Mesendoderm (in vitro differentiated cells): ENCODE results near the gene SLC12A7.
A peak's percentile ranks its signal among the peaks of the same experiment; 100 is the strongest.

Experiments used
- DNase-seq: peaks from one replicate; pipeline ENCODE4 v3.0.0; 2013
- H2AK5ac ChIP-seq: 2 replicates; pipeline ENCODE4 v1.6.1; 2013; ENCODE audit warnings: low read length, inconsistent platforms
- H2BK120ac ChIP-seq: 2 replicates; pipeline ENCODE4 v1.6.1; 2013; ENCODE audit warnings: low read depth, mild to moderate bottlenecking, low read length, moderate library complexity, mixed read lengths
- H2BK15ac ChIP-seq: replicated peaks from 2 replicates; pipeline ENCODE4 v1.6.1; 2013; ENCODE audit warnings: low read depth, mild to moderate bottlenecking, moderate library complexity
- H2BK5ac ChIP-seq: 2 replicates; pipeline ENCODE4 v1.6.1; 2013; ENCODE audit warnings: low read length, inconsistent platforms
- H3K18ac ChIP-seq: 2 replicates; pipeline ENCODE4 v1.6.1; 2013; ENCODE audit warnings: mild to moderate bottlenecking, low read length, mixed read lengths
- H3K23ac ChIP-seq: one replicate; pipeline ENCODE4 v1.6.1; 2013; ENCODE audit warnings: low read length
- H3K27ac ChIP-seq: 2 replicates; pipeline ENCODE4 v1.5.1; 2013; ENCODE audit warnings: low read depth, mild to moderate bottlenecking, inconsistent platforms, low read length, moderate library complexity
- H3K27me3 ChIP-seq: 2 replicates; pipeline ENCODE4 v1.6.1; 2013; ENCODE audit warnings: low read length, control low read depth, mild to moderate bottlenecking, inconsistent platforms; ENCODE audit not compliant: insufficient read depth, poor library complexity
- H3K36me3 ChIP-seq: 2 replicates; pipeline ENCODE4 v1.6.1; 2013; ENCODE audit warnings: low read length, inconsistent platforms; ENCODE audit not compliant: control insufficient read depth, insufficient read depth
- H3K4ac ChIP-seq: one replicate; pipeline ENCODE4 v1.6.1; 2013; ENCODE audit warnings: low read depth, mild to moderate bottlenecking, low read length, moderate library complexity
- H3K4me1 ChIP-seq: 2 replicates; pipeline ENCODE4 v1.6.1; 2013; ENCODE audit warnings: low read depth, low read length, inconsistent platforms; ENCODE audit not compliant: control insufficient read depth
- H3K4me2 ChIP-seq: 2 replicates; pipeline ENCODE4 v1.6.1; 2013; ENCODE audit warnings: low read length
- H3K4me3 ChIP-seq: 2 replicates; pipeline ENCODE4 v1.5.1; 2013; ENCODE audit warnings: mild to moderate bottlenecking, low read length
- H3K56ac ChIP-seq: one replicate; pipeline ENCODE4 v1.6.1; 2013; ENCODE audit warnings: low read length
- H3K79me1 ChIP-seq: 2 replicates; pipeline ENCODE4 v1.6.1; 2013; ENCODE audit warnings: low read length, inconsistent platforms
- H3K79me2 ChIP-seq: 2 replicates; pipeline ENCODE4 v1.6.1; 2013; ENCODE audit warnings: mild to moderate bottlenecking, low read length; ENCODE audit not compliant: control insufficient read depth, insufficient read depth
- H3K9ac ChIP-seq: 2 replicates; pipeline ENCODE4 v1.6.1; 2013; ENCODE audit warnings: low read length, inconsistent platforms
- H4K5ac ChIP-seq: one replicate; pipeline ENCODE4 v1.6.1; 2013; ENCODE audit warnings: low read length
- H4K8ac ChIP-seq: one replicate; pipeline ENCODE4 v1.6.1; 2013; ENCODE audit warnings: low read depth, mild to moderate bottlenecking, control low read depth, low read length, moderate library complexity
- WGBS: extraction: QIAGEN DNeasy Blood & Tissue Kit; methylation state at CpG from one replicate; pipeline ENCODE4 v1.1.7; 2013; ENCODE audit warnings: low lambda C conversion rate, missing lambda C conversion rate; ENCODE audit not compliant: insufficient coverage; ENCODE audit errors: extremely low coverage; 5-methylcytosine and 5-hydroxymethylcytosine counted together

The SLC12A7 gene

GRCh38 chr5:1005249-1005851, 106.5 kb downstream of the SLC12A7 start:
- Histone ChIP-seq H2AK5ac (no peak overlapping the region), H3K9ac (peak overlapping the region; percentile 50), H3K56ac (peak overlapping the region; percentile 85), H3K4me3 (no peak overlapping the region), H4K5ac (no peak overlapping the region), H3K36me3 (no peaks in the 10 kb centered on the region), H3K4me2 (peak overlapping the region; percentile 64), H4K8ac (no peak overlapping the region), H3K4me1 (no peaks in the 10 kb centered on the region), H3K79me2 (no peaks in the 10 kb centered on the region), H3K27ac (no peak overlapping the region), H2BK120ac (no peak overlapping the region), H3K18ac (peak overlapping the region; percentile 15), H3K27me3 (peaks cover 14% of the 10 kb centered on the region), H2BK5ac (no peak overlapping the region), H3K23ac (no peak overlapping the region), H3K79me1 (no peaks in the 10 kb centered on the region), H3K4ac (no peak overlapping the region), H2BK15ac (no peak overlapping the region)
- no CpG with 5 or more reads among the region's 47 CpGs for WGBS
- no peak for DNase-seq

- Histone ChIP-seq H3K36me3 (no peaks in the 10 kb centered on the region), H4K8ac (no peak overlapping the region), H2BK5ac (no peak overlapping the region), H3K27ac (no peak overlapping the region), H3K79me2 (no peaks in the 10 kb centered on the region), H2AK5ac (no peak overlapping the region), H3K79me1 (no peaks in the 10 kb centered on the region), H3K4ac (no peak overlapping the region), H2BK15ac (no peak overlapping the region), H3K27me3 (peaks cover 12% of the 10 kb centered on the region), H3K9ac (peak overlapping the region; percentile 50), H2BK120ac (no peak overlapping the region), H3K4me1 (no peaks in the 10 kb centered on the region), H3K23ac (peak overlapping the region; percentile 80), H3K56ac (peak overlapping the region; percentile 85), H3K18ac (peak overlapping the region; percentile 15), H4K5ac (no peak overlapping the region), H3K4me3 (no peak overlapping the region), H3K4me2 (peak overlapping the region; percentile 64)
- no CpG with 5 or more reads among the region's 88 CpGs for WGBS
- peak; percentile 84 for DNase-seq
Observed at GRCh38 chr5:1004461-1005248, 107.2 kb downstream of the SLC12A7 start.

GRCh38 chr5:1003296-1003937, 108.4 kb downstream of the SLC12A7 start:
- WGBS, result no CpG with 5 or more reads among the region's 21 CpGs
- Histone ChIP-seq H3K4me1 (no peaks in the 10 kb centered on the region), H3K4me3 (no peak overlapping the region), H2BK15ac (no peak overlapping the region), H3K4me2 (no peak overlapping the region), H2BK5ac (no peak overlapping the region), H3K4ac (no peak overlapping the region), H3K27ac (no peak overlapping the region), H4K5ac (no peak overlapping the region), H3K79me1 (no peaks in the 10 kb centered on the region), H3K18ac (no peak overlapping the region), H3K9ac (no peak overlapping the region), H3K23ac (no peak overlapping the region), H3K27me3 (peaks cover 6% of the 10 kb centered on the region), H4K8ac (no peak overlapping the region), H2AK5ac (no peak overlapping the region), H3K36me3 (no peaks in the 10 kb centered on the region), H2BK120ac (no peak overlapping the region), H3K79me2 (no peaks in the 10 kb centered on the region), H3K56ac (no peak overlapping the region)
- DNase-seq, result no peak

GRCh38 chr5:1002836-1003235, 109.0 kb downstream of the SLC12A7 start:
- Histone ChIP-seq H3K23ac (no peak overlapping the region), H2BK15ac (no peak overlapping the region), H2BK120ac (no peak overlapping the region), H2BK5ac (no peak overlapping the region), H2AK5ac (no peak overlapping the region), H4K5ac (no peak overlapping the region), H3K4me3 (no peak overlapping the region), H3K27ac (no peak overlapping the region), H3K27me3 (peaks cover 6% of the 10 kb centered on the region), H3K79me1 (no peaks in the 10 kb centered on the region), H3K56ac (no peak overlapping the region), H3K4ac (no peak overlapping the region), H3K18ac (no peak overlapping the region), H3K79me2 (no peaks in the 10 kb centered on the region), H3K9ac (no peak overlapping the region), H4K8ac (no peak overlapping the region), H3K4me2 (no peak overlapping the region), H3K36me3 (no peaks in the 10 kb centered on the region), H3K4me1 (no peaks in the 10 kb centered on the region)
- WGBS, result no CpG with 5 or more reads among the region's 13 CpGs
- DNase-seq, result no peak

GRCh38 chr5:1002271-1002546, 109.7 kb downstream of the SLC12A7 start:
- Histone ChIP-seq H3K4ac (no peak overlapping the region), H3K4me1 (no peaks in the 10 kb centered on the region), H3K56ac (no peak overlapping the region), H3K27ac (no peak overlapping the region), H3K4me3 (no peak overlapping the region), H3K18ac (no peak overlapping the region), H4K5ac (no peak overlapping the region), H2BK15ac (no peak overlapping the region), H4K8ac (no peak overlapping the region), H2BK120ac (no peak overlapping the region), H3K79me1 (no peaks in the 10 kb centered on the region), H3K23ac (no peak overlapping the region), H2AK5ac (no peak overlapping the region), H3K27me3 (peaks cover 6% of the 10 kb centered on the region), H3K79me2 (no peaks in the 10 kb centered on the region), H3K36me3 (no peaks in the 10 kb centered on the region), H3K4me2 (no peak overlapping the region), H2BK5ac (no peak overlapping the region), H3K9ac (no peak overlapping the region)
- no peak for DNase-seq
- WGBS, result no CpG with 5 or more reads among the region's 4 CpGs
